ENCODE results near the gene NPIPB6.
"Not testable (repeated sequence)": the region's sequence is repeated elsewhere in the genome, so short reads cannot be mapped to it uniquely, and the experiment has no call there.

NPIPB6 gene

DNA sequence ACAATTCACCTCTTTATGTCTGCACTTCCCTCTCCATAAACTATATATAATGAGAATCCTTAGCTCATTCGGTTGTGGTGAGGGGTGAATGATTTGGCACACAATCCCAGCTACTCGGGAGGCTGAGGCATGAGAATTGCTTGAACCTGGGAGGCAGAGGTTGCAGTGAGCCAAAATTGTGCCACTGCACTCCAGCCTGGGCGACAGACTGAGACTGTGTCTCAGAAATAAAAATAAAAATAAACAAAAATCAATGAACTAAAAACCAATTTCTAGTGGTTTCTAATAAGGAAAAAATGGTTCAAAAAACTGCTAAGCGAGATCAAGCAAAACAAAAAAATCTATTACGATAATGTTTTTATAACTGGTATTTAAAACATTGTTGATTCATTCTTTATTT, at the start of gene NPIPB6:
NPIPB6 (minus strand) TSS at position 101 of the 400 bp plus-strand sequence. CDS start 686 bp downstream, outside the sequence.
- not testable (repeated sequence) for DNase-seq

DNA sequence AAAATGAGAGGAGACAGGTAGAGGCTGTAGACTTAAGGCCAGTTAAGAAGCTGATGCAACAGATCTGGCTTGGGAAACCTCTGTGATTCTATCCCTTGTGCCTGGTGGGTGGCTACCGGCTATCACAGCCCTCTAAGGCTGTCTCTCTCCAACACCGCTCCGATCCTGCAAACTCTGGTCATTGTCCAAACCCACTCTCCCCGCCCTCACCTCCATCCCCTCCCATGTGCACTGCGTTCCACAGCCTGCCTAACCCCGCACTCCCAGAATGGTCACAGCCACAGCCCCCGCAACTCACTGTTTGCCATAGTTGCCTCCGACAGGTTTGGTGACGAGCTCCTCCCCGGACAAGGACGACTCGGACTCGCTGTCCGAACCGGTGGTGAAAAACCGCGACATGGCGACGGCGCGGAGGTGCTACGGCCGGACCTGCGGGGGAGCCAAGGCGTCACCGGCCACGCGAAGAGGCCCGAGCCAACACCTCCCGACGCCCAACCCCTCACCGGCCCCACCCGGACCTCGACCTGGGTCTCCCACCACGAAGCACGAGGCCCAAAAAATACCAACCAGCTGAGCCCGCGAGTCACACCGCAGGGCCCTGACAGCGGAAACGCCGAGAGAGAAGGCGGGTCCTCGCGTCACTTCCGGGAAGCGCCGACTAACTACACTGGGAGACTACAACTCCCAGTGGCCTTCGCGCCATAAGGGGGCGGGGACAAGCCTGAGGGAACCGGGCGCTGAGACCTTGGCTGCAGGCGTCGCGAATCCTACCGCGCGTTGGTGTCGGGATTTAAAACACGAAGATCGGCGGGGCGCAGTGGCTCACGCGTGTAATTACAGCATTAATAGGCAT, 40.1 kb upstream of the NPIPB6 start, which contains the start of gene EIF3CL:
EIF3CL (minus strand) TSS at position 622 of the 853 bp plus-strand sequence; CDS start at position 399, 223 bp downstream.
- DNase-seq = not testable (repeated sequence)

DNA sequence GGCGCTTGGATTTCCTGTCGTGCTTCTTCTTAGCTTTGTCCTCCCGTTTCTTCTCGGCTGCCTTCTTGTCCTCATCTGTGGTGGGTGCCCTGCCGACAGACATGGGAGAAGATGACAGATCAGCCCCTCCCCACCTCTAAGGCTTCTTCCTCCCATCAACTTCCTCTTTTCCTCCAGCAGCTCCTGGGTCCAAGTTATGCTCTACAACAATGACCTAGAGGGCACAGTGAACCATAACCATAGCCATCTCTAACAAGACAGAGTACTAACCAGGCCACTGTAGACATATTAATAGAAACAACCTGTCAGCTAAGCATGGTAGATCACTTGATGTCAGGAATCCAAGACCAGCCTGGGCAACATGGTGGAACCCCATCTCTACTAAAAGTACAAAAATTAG, 28.7 kb upstream of the NPIPB6 start:
- DNase-seq = not testable (repeated sequence)

DNA sequence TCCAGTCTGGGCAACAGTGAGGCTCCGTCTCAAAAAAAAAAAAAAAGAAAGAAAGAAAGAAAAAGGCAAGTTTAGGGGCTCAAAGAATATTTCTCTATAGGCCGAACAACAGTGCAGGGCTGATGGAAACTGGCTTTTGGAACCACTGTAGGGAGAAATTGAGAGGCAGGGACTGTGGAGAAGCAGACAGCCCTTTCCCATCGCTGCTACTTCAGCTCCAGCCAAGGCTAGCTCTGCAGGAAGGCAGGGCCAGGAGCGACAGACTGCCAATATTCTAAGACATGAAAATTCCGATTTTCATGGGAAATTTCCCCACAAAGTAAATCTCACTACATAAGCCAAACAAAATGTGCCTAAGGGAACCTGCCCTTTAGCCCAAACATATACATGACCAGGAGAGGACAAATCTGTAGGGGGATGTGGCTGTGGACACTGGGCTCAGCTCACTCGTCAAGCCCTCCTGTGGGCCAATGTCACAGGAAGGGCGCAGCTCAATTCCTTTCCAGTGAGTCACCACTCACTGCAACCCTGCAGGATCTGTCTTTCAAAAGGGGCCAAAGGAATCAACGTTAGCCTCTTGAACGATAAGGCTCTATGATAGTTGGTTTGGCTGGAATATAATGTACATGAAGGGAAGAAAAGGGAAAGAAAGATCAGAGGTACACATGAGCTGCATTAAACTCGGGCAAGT, 19.0 kb upstream of the NPIPB6 start:
- not testable (repeated sequence) for DNase-seq

DNA sequence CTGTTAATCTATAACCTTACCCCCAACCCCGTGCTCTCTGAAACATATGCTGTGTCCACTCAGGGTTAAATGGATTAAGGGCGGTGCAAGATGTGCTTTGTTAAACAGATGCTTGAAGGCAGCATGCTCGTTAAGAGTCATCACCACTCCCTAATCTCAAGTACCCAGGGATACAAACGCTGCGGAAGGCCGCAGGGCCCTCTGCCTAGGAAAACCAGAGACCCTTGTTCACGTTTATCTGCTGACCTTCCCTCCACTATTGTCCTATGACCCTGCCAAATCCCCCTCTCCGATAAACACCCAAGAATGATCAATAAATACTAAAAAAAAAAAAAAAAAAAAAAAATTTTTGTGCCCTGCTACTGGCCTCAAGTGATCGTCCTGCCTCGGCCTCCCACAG, 14.5 kb upstream of the NPIPB6 start:
- not testable (repeated sequence) for DNase-seq

DNA sequence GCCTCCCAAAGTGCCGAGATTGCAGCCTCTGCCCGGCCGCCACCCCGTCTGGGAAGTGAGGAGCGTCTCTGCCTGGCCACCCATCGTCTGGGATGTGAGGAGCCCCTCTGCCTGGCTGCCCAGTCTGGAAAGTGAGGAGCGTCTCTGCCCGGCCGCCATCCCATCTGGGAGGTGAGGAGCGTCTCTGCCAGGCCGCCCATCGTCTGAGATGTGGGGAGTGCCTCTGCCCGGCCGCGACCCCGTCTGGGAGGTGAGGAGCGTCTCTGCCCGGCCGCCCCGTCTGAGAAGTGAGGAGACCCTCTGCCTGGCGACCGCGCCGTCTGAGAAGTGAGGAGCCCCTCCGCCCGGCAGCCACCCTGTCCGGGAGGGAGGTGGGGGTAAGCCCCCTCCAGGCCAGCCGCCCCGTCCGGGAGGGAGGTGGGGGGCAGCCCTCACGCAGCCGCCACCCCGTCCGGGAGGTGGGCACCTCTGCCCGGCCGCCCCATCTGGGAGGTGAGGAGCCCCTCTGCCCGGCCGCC, 13.9 kb upstream of the NPIPB6 start:
- DNase-seq = not testable (repeated sequence)

DNA sequence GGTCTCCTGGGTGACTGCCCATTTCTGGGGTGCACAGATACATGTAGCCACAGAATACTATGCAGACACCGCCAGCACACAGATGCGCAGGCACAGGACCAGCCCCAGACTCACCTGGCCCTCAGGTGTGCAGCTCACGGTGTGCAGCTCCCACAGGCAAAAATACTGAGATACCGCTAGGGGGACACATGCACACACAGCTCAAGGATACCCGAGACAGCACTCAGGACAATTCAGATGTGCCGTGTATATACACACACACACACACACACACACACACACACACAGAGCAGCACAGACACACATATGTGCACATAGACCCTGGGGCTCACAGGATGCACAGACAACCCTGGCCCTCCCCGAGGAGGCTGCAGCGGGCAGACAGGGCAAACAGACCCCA, 11.8 kb upstream of the NPIPB6 start:
- not testable (repeated sequence) for DNase-seq

DNA sequence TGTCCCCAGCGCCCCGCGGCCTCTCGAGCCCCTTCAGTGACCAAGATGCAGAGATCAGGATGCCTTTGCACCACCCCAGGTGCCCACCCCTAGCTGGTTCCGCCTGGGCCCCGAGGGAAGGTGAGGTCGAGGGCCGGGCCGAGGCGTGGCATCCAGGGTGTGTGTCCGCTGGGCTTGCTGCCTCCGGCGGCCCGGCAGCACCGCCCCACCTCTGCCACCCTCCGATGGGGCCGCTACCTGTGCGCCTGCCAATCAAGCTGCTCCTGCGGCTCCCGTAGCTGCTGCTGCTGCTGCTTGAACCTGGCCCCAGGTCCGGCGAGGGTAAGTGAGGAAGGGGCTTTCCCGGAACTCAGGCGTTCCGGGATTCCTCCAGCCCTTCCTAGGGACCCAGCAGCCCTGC, 11.0 kb upstream of the NPIPB6 start:
- DNase-seq = not testable (repeated sequence)

DNA sequence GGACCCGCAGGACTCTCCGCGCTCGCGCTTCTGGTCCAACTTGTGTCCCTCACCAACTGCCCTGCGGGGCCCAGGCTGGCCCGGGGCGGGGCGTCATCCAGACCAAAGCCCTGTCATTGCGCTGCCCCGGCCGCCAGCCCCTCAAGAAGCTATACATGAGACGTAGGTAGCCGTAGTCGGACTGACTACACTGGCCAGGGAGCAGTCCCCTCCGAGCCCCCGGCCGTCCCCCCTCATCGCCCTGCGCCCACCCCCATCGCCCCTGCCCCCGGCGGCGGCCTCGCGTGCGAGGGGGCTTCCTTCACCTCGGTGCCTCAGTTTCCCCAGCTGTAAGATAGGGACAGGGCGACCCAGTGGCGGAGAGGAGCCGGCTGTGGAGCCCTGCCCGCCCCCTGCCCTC, 4.6 kb upstream of the NPIPB6 start:
- not testable (repeated sequence) for DNase-seq

DNA sequence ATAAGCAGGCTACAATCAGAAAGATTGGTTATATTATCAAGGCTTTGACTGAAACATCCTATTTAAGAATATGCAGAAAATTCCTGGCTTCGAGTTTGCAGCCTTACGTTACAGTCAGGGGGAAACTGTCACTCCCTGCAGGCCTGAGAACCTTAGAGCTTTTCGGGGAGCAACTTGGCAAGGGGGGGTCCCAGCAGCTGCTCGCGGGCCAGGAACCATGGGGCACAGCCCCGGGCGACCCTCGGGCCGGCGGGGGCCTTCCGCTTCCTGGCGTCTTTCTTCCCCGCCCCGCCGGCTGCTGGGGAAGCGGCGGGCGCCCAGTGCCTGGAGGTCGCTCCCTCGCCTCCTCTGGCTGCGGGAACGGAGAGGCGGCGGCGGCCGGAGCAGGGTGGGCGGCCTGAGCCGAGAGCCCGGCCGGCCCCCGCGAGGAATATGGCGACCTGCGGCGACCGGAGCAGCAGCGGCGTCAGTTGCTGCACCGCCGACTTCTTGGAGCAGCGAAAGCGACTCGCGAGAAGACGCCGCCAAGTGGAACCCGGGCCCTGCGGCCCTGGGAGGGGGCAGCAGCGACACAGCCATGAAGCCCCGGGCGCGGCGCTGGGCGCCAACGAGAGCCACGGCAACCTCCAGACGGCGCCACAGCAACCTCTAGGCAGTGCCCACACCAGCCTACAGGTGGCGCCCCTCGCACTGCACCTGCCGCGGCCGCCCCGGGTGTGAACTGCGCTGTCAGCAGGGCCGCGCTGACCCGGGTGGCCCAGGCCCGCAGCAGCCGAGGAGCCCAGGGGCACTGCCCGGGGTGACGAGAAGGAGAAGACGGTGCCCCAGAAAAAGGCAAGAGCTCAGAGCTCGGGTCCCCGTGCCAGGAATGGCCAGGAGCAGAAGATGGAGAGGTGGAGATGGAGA, 1.2 kb upstream of the NPIPB6 start:
- not testable (repeated sequence) for DNase-seq

DNA sequence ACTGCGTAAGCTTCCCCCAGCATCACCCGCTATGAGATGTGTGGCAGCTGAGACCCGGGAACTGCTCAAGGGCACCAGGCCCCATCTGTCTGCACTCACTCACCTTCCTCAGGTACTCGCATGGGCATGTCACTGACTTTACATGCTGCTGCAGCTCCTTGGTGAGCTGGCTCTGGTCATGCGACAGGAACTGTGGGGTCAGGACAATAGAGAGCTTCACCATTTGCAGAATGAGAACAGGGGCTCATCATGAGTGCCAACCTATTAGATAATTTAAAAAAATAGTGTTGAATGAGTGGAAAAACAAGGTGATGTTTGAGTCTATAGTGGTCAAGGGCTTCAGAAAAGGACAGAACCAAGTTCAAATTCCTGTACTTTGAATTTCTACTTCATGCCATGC, 708 bp downstream of the NPIPB6 start:
- DNase-seq = not testable (repeated sequence)

DNA sequence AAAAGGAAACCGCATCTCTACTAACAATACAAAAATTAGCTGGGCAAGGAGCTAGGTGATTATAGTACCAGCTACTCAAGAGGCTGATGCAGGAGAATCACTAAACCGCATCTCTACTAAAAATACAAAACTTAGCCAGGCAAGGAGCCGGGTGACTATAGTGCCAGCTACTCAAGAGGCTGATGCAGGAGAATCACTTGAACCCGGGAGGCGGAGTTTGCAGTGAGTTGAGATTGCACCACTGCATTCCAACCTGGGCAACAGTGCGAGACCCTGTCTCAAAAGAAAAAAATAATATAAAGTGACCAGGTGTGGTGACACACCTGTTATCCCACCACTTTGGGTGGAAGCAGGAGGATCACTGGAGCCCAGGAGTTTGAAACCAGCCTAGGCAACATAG, 25.1 kb downstream of the NPIPB6 start:
- DNase-seq = not testable (repeated sequence)

DNA sequence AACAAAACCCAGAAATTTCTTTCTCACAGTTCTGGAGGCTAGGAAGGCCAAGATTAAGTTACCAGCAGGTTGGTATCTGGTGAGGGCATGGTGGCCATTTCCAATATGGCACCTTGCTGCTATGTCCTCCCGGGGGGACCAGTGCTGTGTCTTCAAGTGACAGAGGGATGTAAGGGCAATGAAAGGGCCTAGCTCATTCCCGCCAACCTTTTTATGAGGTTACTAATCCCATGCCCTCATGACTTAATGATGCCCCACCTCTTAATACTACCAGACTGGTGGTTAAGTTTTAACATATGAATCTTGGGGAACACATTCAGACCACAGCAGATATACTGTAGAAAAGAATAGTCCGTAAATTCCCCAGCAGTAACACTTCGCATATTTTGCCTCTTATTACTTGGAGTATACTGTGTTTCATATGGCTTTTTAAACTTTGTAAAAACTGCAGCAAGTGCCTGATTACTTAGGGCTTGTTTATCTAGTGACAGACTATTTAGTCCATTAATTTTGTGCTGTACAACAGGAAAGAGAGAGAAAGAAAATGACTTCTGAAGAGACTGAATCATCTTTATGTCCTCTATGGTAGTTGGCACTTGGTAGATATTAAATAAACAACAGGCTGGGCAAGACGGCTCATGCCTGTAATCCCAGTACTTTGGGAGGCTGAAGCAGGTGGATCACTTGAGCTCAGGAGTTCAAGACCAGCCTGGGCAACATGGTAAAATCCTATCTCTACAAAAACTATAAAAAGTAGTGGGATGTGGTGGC, 26.2 kb downstream of the NPIPB6 start:
- not testable (repeated sequence) for DNase-seq

DNA sequence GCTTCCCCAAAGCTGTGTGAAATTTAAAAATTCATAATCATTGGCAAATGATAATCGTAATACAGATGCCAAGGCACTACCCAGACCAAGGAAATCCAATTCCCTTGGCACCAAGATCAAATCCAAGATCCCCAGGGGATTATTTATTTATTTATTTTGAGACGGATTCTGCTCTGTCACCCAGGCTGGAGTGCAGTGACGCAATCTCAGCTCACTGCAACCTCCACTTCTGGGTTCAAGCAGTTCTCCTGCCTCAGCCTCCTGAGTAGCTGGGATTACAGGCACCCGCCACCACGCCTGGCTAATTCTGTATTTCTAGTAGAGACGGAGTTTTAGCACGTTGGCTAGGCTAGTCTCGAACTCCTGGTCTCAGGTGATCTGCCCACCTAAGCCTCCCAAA, 27.6 kb downstream of the NPIPB6 start:
- not testable (repeated sequence) for DNase-seq

DNA sequence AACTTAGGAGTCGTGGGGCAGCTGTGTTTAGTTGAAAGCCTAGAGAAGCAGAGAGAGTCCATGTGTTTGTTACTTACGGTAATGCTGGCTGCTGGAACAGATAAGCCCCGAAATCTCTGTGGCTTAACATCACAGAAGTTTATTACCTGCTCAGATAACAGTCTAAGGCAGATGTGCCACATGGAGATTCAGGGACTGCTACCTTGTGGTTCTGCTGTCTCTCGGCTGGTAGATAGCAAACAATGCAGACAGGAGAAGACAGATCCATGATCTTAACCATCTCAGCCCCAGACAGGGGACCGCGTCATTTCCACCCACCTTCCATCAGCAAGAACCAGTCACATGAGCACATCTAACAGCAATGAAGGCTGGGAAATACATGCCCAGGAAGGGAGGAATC, 30.7 kb downstream of the NPIPB6 start:
- DNase-seq = not testable (repeated sequence)

DNA sequence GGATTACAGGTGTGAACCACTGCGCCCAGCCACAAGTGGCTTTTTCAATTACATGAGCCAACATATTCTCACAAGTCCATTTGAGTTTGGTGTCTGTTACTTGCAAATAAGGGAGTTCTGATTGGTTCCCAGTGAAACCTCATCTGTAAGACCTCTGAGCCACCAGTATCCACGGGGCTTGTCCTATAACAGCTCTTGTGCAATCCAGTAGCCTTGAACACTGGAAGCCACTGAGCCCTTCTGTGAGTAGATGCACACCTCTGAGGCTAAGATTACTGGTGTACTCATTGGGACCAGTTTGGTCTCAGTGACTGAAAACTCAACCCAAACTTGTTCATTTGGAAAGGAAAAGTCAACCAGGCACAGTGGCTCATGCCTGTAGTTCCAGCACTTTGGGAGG, 32.3 kb downstream of the NPIPB6 start:
- not testable (repeated sequence) for DNase-seq

DNA sequence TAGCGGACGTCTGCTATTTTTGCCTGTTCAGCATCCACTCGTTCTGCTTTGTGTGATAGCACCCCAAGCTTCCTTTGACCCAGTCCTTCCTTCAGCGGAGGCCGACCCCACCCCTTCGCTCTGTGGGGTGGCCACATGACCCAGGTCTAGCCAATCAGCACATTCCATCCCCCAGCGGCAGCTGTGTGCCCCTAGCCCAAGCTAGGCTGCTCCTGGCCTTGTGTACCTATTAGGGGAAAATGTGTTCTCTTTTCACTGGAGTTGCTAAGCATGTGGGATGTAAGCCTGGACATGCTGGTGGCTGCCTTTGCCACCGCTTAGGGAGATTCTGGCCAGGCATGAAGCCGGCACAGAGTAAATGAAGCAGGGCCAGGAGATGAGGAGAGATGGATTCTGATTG, 33.1 kb downstream of the NPIPB6 start:
- DNase-seq = peak; percentile 37

DNA sequence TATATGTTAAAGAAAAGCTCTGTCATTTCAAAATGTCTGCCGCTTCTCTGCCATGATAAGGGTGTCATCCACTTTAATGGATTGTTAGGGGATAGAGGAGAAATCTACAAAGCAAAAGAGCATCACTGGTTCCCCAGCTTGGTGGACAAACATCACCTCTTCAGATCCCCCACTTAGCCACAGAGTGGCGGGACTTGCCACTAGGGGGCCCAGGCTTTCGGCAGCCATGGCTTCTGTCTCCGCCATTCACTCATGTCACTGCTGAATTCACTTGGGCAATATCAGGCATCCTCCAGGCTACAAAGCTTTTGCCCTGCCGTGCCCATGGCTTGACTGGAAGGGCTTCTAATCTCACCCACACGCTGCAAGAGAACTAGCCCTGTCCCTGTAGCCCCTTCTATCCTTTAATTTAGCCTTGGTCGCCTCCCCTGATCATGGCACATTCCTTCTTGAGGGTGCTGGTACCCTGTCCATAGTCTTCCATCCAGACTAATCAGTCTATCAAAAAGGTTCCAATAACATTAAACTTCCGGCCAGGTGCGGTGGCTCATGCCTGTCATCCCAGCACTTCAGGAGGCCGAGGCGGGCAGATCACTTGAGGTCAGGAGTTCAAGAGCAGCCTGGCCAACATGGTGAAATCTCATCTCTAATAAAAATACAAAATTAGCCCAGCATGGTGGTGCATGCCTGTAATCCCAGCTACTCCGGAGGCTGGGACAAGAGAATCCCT, 36.3 kb downstream of the NPIPB6 start:
- DNase-seq = no peak

DNA sequence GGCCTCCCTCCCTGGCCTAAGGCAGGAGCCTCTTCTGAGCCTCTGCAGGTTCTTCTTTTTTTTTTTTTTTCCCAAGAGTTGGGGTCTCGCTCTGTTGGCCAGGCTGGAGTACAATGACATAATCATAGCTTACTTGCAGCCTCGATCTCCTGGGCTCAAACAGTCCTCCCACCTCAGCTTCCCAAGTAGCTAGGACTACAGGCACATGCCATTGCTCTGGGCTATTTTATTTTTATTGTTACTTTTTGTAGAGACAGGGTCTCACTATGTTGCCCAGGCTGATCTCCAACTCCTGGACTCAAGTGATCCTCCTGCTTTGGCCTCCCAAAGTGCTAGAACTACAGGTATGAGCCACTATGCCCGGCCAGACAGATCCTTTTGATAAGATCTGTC, 38.4 kb downstream of the NPIPB6 start:
- no peak for DNase-seq

DNA sequence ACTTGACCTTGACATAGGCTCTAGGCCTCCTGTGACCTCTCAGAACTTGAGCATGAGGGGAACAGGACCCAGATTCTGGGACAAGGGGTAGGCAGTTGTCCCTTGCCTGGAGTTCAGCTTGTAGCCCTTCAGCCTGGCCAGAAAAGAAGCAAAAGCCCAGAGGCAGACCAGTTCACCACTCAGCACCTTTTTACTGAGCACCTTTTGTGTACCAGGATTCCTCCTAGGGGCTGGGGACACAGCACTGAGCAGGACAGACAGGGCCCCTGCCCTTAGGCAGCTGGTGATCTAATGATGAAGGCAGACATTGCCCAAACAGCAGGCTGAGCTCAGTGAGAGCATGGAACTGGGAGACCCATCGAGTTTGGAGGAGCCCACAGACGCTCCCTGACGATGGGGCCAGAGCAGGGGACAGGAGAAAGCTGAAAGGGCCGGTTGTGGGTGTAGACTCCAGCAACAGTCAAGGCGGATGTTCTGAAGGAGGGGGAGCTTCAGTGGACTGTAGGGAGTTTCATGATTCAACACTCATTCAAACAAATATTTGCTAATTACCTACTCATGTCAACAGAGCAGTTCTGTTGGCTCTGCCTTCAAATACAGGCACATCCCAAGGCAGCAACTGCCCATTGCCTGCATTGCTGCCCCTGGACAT, 38.9 kb downstream of the NPIPB6 start:
- DNase-seq = no peak

Measured in right forelimb (tissue), 1 donor.